HepG2 (cell line): ENCODE results near the gene PGAP1. TPM values are rescaled to one million over a fixed set of nuclear protein-coding genes. Genes with fewer than 3 reads are reported as not detected.

ENCODE experiments used
- CC2D1A ChIP-seq: sonication (generic); formaldehyde crosslinking; IDR thresholded peaks from 2 replicates; pipeline ENCODE4 v1.8.1; 2023; ENCODE audit warnings: mild to moderate bottlenecking, missing genetic modification reagents
- DMTF1 ChIP-seq: sonication (generic); formaldehyde crosslinking; IDR thresholded peaks from 2 replicates; pipeline ENCODE4 v1.4.0; 2020; ENCODE audit warnings: mild to moderate bottlenecking, missing genetic modification reagents
- EED ChIP-seq: sonication (generic); formaldehyde crosslinking; IDR thresholded peaks from 2 replicates; pipeline ENCODE4 v1.5.0; 2020; ENCODE audit warnings: mild to moderate bottlenecking, missing genetic modification reagents
- ETV6 ChIP-seq: sonication (generic); formaldehyde crosslinking; conservative IDR thresholded peaks from 2 replicates; pipeline ENCODE4 v1.4.0; 2020; ENCODE audit warnings: missing genetic modification reagents
- HOXA5 ChIP-seq: sonication (generic); formaldehyde crosslinking; IDR thresholded peaks from 2 replicates; pipeline ENCODE4 v1.4.0; 2020; ENCODE audit warnings: missing genetic modification reagents
- IRX3 ChIP-seq: sonication (generic); formaldehyde crosslinking; IDR thresholded peaks from 2 replicates; pipeline ENCODE4 v1.8.1; 2023; ENCODE audit warnings: mild to moderate bottlenecking, low read depth, missing genetic modification reagents, borderline replicate concordance
- KAT8 ChIP-seq: IDR thresholded peaks from 2 replicates; pipeline ENCODE4 v1.6.1; 2016; ENCODE audit warnings: missing genetic modification reagents, missing compliant biosample characterization
- KDM3A ChIP-seq: IDR thresholded peaks from 2 replicates; pipeline ENCODE4 v1.6.1; 2018; ENCODE audit warnings: low read depth, missing compliant biosample characterization
- MAFG ChIP-seq: sonication (generic); formaldehyde crosslinking; IDR thresholded peaks from 2 replicates; pipeline ENCODE4 v1.5.1; 2020; ENCODE audit warnings: mild to moderate bottlenecking, missing genetic modification reagents
- MXD3 ChIP-seq: IDR thresholded peaks from 2 replicates; pipeline ENCODE4 v1.6.1; 2016; ENCODE audit warnings: mild to moderate bottlenecking, missing biosample characterization, missing genetic modification reagents
- NFYC ChIP-seq: IDR thresholded peaks from 2 replicates; pipeline ENCODE4 v1.6.1; 2016; ENCODE audit warnings: missing genetic modification reagents, missing compliant biosample characterization
- RBM22 ChIP-seq: fragments of 200-400 bp; formaldehyde crosslinking; optimal IDR thresholded peaks from 2 replicates; pipeline ENCODE3; 2017; ENCODE audit warnings: mild to moderate bottlenecking, low read length, moderate library complexity
- RORA ChIP-seq: sonication (generic); formaldehyde crosslinking; IDR thresholded peaks from 2 replicates; pipeline ENCODE4 v1.5.0; 2020; ENCODE audit warnings: mild to moderate bottlenecking, missing genetic modification reagents, moderate library complexity
- SAFB2 ChIP-seq: sonication (generic); formaldehyde crosslinking; IDR thresholded peaks from 2 replicates; pipeline ENCODE4 v1.5.1; 2020; ENCODE audit warnings: missing genetic modification reagents, low read depth, mild to moderate bottlenecking, borderline replicate concordance
- SP2 ChIP-seq: sonication (generic); formaldehyde crosslinking; IDR thresholded peaks from 2 replicates; pipeline ENCODE4 v1.5.1; 2020; ENCODE audit warnings: mild to moderate bottlenecking, missing genetic modification reagents
- SRSF1 ChIP-seq: fragments of 200-400 bp; formaldehyde crosslinking; optimal IDR thresholded peaks from 2 replicates; pipeline ENCODE3; 2017; ENCODE audit warnings: mild to moderate bottlenecking, low read depth, low read length, moderate library complexity
- SRY ChIP-seq: sonication (generic); formaldehyde crosslinking; IDR thresholded peaks from 2 replicates; pipeline ENCODE4 v1.8.0; 2022; ENCODE audit warnings: mild to moderate bottlenecking, missing genetic modification reagents
- TBX2 ChIP-seq: sonication (generic); formaldehyde crosslinking; IDR thresholded peaks from 2 replicates; pipeline ENCODE4 v1.5.0; 2020; ENCODE audit warnings: missing genetic modification reagents, mild to moderate bottlenecking, borderline replicate concordance
- TCF7L2 ChIP-seq: IDR thresholded peaks from 2 replicates; pipeline ENCODE4 v1.6.1; 2011; ENCODE audit warnings: mild to moderate bottlenecking, low read depth, low read length, moderate library complexity
- TEAD2 ChIP-seq: sonication (generic); formaldehyde crosslinking; IDR thresholded peaks from 2 replicates; pipeline ENCODE4 v1.9.0; 2021; ENCODE audit warnings: missing genetic modification reagents
- TFE3 ChIP-seq: IDR thresholded peaks from 2 replicates; pipeline ENCODE4 v1.6.1; 2016
- ZKSCAN8 ChIP-seq: IDR thresholded peaks from 2 replicates; pipeline ENCODE4 v1.6.1; 2016; ENCODE audit warnings: borderline replicate concordance, missing genetic modification reagents, missing compliant biosample characterization
- ZNF230 ChIP-seq: sonication (generic); formaldehyde crosslinking; IDR thresholded peaks from 2 replicates; pipeline ENCODE4 v1.4.0; 2020; ENCODE audit warnings: mild to moderate bottlenecking, missing genetic modification reagents
- ZNF24 ChIP-seq: fragments of 450-650 bp; IDR thresholded peaks from 2 replicates; pipeline ENCODE4 v1.6.1; 2017; ENCODE audit warnings: antibody characterized with exemption, mild to moderate bottlenecking
- ZNF431 ChIP-seq: sonication (generic); formaldehyde crosslinking; IDR thresholded peaks from 2 replicates; pipeline ENCODE4 v1.9.0; 2022; ENCODE audit warnings: missing genetic modification reagents, low read depth, mild to moderate bottlenecking, borderline replicate concordance
- ZNF530 ChIP-seq: sonication (generic); formaldehyde crosslinking; IDR thresholded peaks from 2 replicates; pipeline ENCODE4 v1.5.0; 2020; ENCODE audit warnings: low read depth, mild to moderate bottlenecking, missing genetic modification reagents
- ZNF703 ChIP-seq: sonication (generic); formaldehyde crosslinking; IDR thresholded peaks from 2 replicates; pipeline ENCODE4 v1.5.1; 2020; ENCODE audit warnings: missing genetic modification reagents, mild to moderate bottlenecking, moderate library complexity, borderline replicate concordance
- ZNF841 ChIP-seq: sonication (generic); formaldehyde crosslinking; IDR thresholded peaks from 2 replicates; pipeline ENCODE4 v1.8.1; 2023; ENCODE audit warnings: missing genetic modification reagents, borderline replicate concordance
- polyA plus RNA-seq, 8 experiments: library from polyadenylated mRNA; depleted of rRNA in 3 of 8; stranded (reverse) in 7 of 8; unstranded in 1 of 8; fragments of >200 nt; fragmentation: Illumina TruSeq in 4 of 8; extraction: Trizol in 4 of 8; gene quantifications; 2 replicates each; pipeline versions ENCODE4 v1.2.1 to v1.2.3, GENCODE V29; 2011 to 2016; ENCODE audit warnings: low read depth in 4 of 8, missing spikeins in 1 of 8, mixed read lengths in 1 of 8; ENCODE audit not compliant: insufficient read depth in 1 of 8
- total RNA-seq, 5 experiments: library from RNA; depleted of rRNA; stranded (reverse); fragments of >200 nt; fragmentation: Illumina TruSeq; extraction: Trizol; gene quantifications; 2 replicates each; pipeline ENCODE4 v1.2.3, GENCODE V29; 2016; ENCODE audit warnings: low read depth in 1 of 5

PGAP1 gene
- total and polyA plus RNA-seq, 2 of the 13 experiments (the other 11 are each of a cell fraction or from before 2014, with no cell fraction given): 4.1 to 6.4 TPM

GRCh38 chr2:196926562-196927375, at the start of gene PGAP1 (continued):
- TF ChIP-seq CC2D1A (CRISPR knock-in tag) (0 out of 2 replicates have a peak, but pooled peaks have one; percentile 44), IRX3 (no peak), HOXA5 (CRISPR knock-in tag) (no peak; the same call in 1 of the 2 replicates), EED (CRISPR knock-in tag) (no peak; the same call in 1 of the 2 replicates), RBM22 (no peak), TCF7L2 (no peak), ZNF530 (CRISPR knock-in tag) (no peak), TFE3 (CRISPR knock-in tag) (no peak), SAFB2 (CRISPR knock-in tag) (peak; percentile 89), SP2 (CRISPR knock-in tag) (peak; percentile 7; the same call in 1 of the 2 replicates), ETV6 (CRISPR knock-in tag) (no peak), KAT8 (peak; percentile 76; the same call in 1 of the 2 replicates), MAFG (CRISPR knock-in tag) (no peak), ZNF431 (CRISPR knock-in tag) (peak; percentile 87; the same call in 1 of the 2 replicates), MXD3 (CRISPR knock-in tag) (peak; percentile 37; the same call in 1 of the 2 replicates), SRY (CRISPR knock-in tag) (0 out of 2 replicates have a peak, but pooled peaks have one; percentile 77), ZNF841 (CRISPR knock-in tag) (no peak), ZNF703 (peak; percentile 7; the same call in 1 of the 2 replicates), ZNF24 (no peak), TBX2 (CRISPR knock-in tag) (peak; percentile 86), SRSF1 (no peak), NFYC (CRISPR knock-in tag) (peak; percentile 40; the same call in 1 of the 2 replicates), TEAD2 (CRISPR knock-in tag) (no peak), ZNF230 (CRISPR knock-in tag) (no peak), KDM3A (peak; percentile 76; the same call in 1 of the 2 replicates), ZKSCAN8 (CRISPR knock-in tag) (0 out of 2 replicates have a peak, but pooled peaks have one; percentile 37), DMTF1 (CRISPR knock-in tag) (no peak), RORA (CRISPR knock-in tag) (no peak)
